Activated CD4-positive, alpha-beta T cell treated with anti-CD3 and anti-CD28 coated beads, Interleukin-2, amount 50 U/mL, for 4 hours (primary cell): ENCODE results near the gene FADS1.

ENCODE experiments used
- DNase-seq, 2 experiments: peaks; one replicate each; pipeline ENCODE4 v3.0.0-alpha.2; 2020

Gene FADS1

GRCh38 chr11:61844909-61845565 is 28.2 kb upstream of the FADS1 start:
- no peak for DNase-seq

GRCh38 chr11:61842528-61842820 is 25.7 kb upstream of the FADS1 start:
- DNase-seq = no peak

- DNase-seq = no peak
These were observed 25.1 kb upstream of the FADS1 start for GRCh38 chr11:61841636-61842527.

GRCh38 chr11:61840371-61840770 is 23.6 kb upstream of the FADS1 start:
- DNase-seq = no peak

- DNase-seq = no peak
These were observed 22.9 kb upstream of the FADS1 start for GRCh38 chr11:61839742-61840141.

- DNase-seq = no peak
These were observed 22.1 kb upstream of the FADS1 start for GRCh38 chr11:61838921-61839320.

- no peak for DNase-seq
These were observed 21.7 kb upstream of the FADS1 start for GRCh38 chr11:61838501-61838900.

GRCh38 chr11:61837411-61838005 is 20.7 kb upstream of the FADS1 start:
- no peak for DNase-seq

- DNase-seq = no peak
These were observed 19.4 kb upstream of the FADS1 start for GRCh38 chr11:61836193-61836592.

- DNase-seq = no peak
These were observed 17.7 kb upstream of the FADS1 start for GRCh38 chr11:61834278-61835048.

- no peak for DNase-seq
These were observed 17.1 kb upstream of the FADS1 start for GRCh38 chr11:61833926-61834277.

GRCh38 chr11:61833471-61833870 is 16.7 kb upstream of the FADS1 start:
- no peak for DNase-seq

- no peak for DNase-seq
These were observed 16.0 kb upstream of the FADS1 start for GRCh38 chr11:61832754-61833153.

- DNase-seq = no peak
These were observed 15.4 kb upstream of the FADS1 start for GRCh38 chr11:61832207-61832606.

- no peak for DNase-seq
These were observed 13.7 kb upstream of the FADS1 start for GRCh38 chr11:61830237-61831105.

- DNase-seq = no peak
These were observed 13.0 kb upstream of the FADS1 start for GRCh38 chr11:61829806-61830205.

- DNase-seq = no peak
These were observed 12.0 kb upstream of the FADS1 start for GRCh38 chr11:61828629-61829407.

GRCh38 chr11:61828379-61828628 is 11.5 kb upstream of the FADS1 start:
- DNase-seq = no peak

- peak; percentile 34 to 43 for DNase-seq
These were observed 11.0 kb upstream of the FADS1 start, which contains the start of gene FADS2 for GRCh38 chr11:61827571-61828378. Gene FADS2 (plus strand): TSS chr11:61828300. CDS start chr11:61828391, 91 bp downstream.

GRCh38 chr11:61826930-61827570 is 10.2 kb upstream of the FADS1 start:
- no peak for DNase-seq
